SK-N-SH (cell line): ENCODE results near the gene ATP1B1. TPM values are rescaled to one million over a fixed set of nuclear protein-coding genes. Genes with fewer than 3 reads are reported as not detected.

Experiments used
- CTCF ChIA-PET: fragments of 300-600, 350-600 bp; formaldehyde crosslinking; extraction: SDS; loops from one replicate; lab custom pipeline; 2021; lab: Yijun Ruan, JAX
- POLR2A ChIA-PET: fragments of 350-600 bp; sonication (Branson Sonifier 250); formaldehyde crosslinking; extraction: SDS; loops from one replicate; lab custom pipeline; 2020; ENCODE audit warnings: antibody characterized with exemption, inconsistent platforms; lab: Yijun Ruan, JAX
- DNase-seq: peaks from one replicate; pipeline ENCODE4 v3.0.0; 2012
- H2AFZ ChIP-seq: fragments of 200-600 bp; sonication (generic); 2 replicates; pipeline ENCODE4 v1.8.1; 2016; ENCODE audit warnings: antibody characterized with exemption, mild to moderate bottlenecking, low read depth
- H3F3A ChIP-seq: fragments of 200-600 bp; sonication (generic); replicated peaks from 2 replicates; pipeline ENCODE3; 2016; ENCODE audit warnings: antibody characterized with exemption, mild to moderate bottlenecking; ENCODE audit not compliant: insufficient read depth
- H3K27ac ChIP-seq, 2 experiments: fragments of 200-500 bp in 1 of 2; fragments of 200-600 bp in 1 of 2; sonication (Bioruptor generic) in 1 of 2; sonication (generic), shearing (Covaris generic) in 1 of 2; 2 replicates each; pipeline versions ENCODE4 v1.5.1 to v1.6.1; 2014 to 2016; ENCODE audit warnings: low read depth in 2 of 2, inconsistent platforms in 1 of 2, low read length in 1 of 2, mild to moderate bottlenecking in 1 of 2, mixed read lengths in 1 of 2
- H3K27me3 ChIP-seq: fragments of 200-600 bp; sonication (generic), shearing (Covaris generic); 2 replicates; pipeline ENCODE4 v1.6.1; 2016; ENCODE audit warnings: mixed run types; ENCODE audit not compliant: insufficient read depth
- H3K36me3 ChIP-seq, 2 experiments: fragments of 200-500 bp in 1 of 2; fragments of 200-600 bp in 1 of 2; sonication (Bioruptor generic) in 1 of 2; sonication (generic) in 1 of 2; replicated peaks in 1 of 2; 2 replicates each; pipeline versions ENCODE3 to v1.5.1; 2014 to 2016; ENCODE audit warnings: low read length in 1 of 2, mild to moderate bottlenecking in 1 of 2; ENCODE audit not compliant: insufficient read depth in 2 of 2, control insufficient read depth in 1 of 2
- H3K4me1 ChIP-seq, 2 experiments: fragments of 200-500 bp in 1 of 2; fragments of 200-600 bp in 1 of 2; sonication (Bioruptor generic) in 1 of 2; sonication (generic), shearing (Covaris generic) in 1 of 2; 2 replicates each; pipeline versions ENCODE4 v1.5.1 to v1.6.1; 2014 to 2016; ENCODE audit warnings: low read depth in 1 of 2, low read length in 1 of 2, mixed run types in 1 of 2; ENCODE audit not compliant: insufficient read depth in 2 of 2, control insufficient read depth in 1 of 2
- H3K4me2 ChIP-seq: fragments of 200-600 bp; sonication (generic), shearing (Covaris generic); 2 replicates; pipeline ENCODE4 v1.6.1; 2017; ENCODE audit warnings: mixed run types
- H3K4me3 ChIP-seq, 2 experiments: fragments of 200-500 bp in 1 of 2; fragments of 200-600 bp in 1 of 2; sonication (Bioruptor generic) in 1 of 2; sonication (generic), shearing (Covaris generic) in 1 of 2; 2 replicates each; pipeline versions ENCODE4 v1.5.1 to v1.8.1; 2014 to 2016; ENCODE audit warnings: low read depth in 2 of 2, inconsistent platforms in 1 of 2, low read length in 1 of 2, mild to moderate bottlenecking in 1 of 2, mixed read lengths in 1 of 2, moderate library complexity in 1 of 2
- H3K79me2 ChIP-seq: fragments of 200-600 bp; sonication (generic); 2 replicates; pipeline ENCODE4 v1.8.1; 2017; ENCODE audit warnings: mild to moderate bottlenecking; ENCODE audit not compliant: insufficient read depth
- H3K9ac ChIP-seq: fragments of 200-600 bp; sonication (generic); 2 replicates; pipeline ENCODE4 v1.6.1; 2017; ENCODE audit warnings: mixed run types
- H3K9me2 ChIP-seq: fragments of 200-600 bp; sonication (generic); 2 replicates; pipeline ENCODE4 v1.6.1; 2017; ENCODE audit warnings: mixed run types
- H3K9me3 ChIP-seq: fragments of 200-600 bp; sonication (generic); 2 replicates; pipeline ENCODE4 v1.6.1; 2017; ENCODE audit warnings: mixed run types, mild to moderate bottlenecking, moderate library complexity
- H4K20me1 ChIP-seq: fragments of 200-600 bp; sonication (generic); 2 replicates; pipeline ENCODE4 v1.6.1; 2017; ENCODE audit warnings: mild to moderate bottlenecking, mixed run types; ENCODE audit not compliant: insufficient read depth
- ELF1 ChIP-seq: IDR thresholded peaks from 2 replicates; pipeline ENCODE4 v1.4.0; 2012
- EZH2phosphoT487 ChIP-seq: fragments of 200-600 bp; sonication (generic); IDR thresholded peaks from 2 replicates; pipeline ENCODE4 v1.6.1; 2017; ENCODE audit warnings: low read depth, mixed run types, mild to moderate bottlenecking, antibody characterized with exemption, moderate library complexity, borderline replicate concordance
- FOSL2 ChIP-seq: IDR thresholded peaks from 2 replicates; pipeline ENCODE4 v1.4.0; 2012; ENCODE audit warnings: low read depth, mild to moderate bottlenecking, moderate library complexity, borderline replicate concordance
- FOXM1 ChIP-seq: IDR thresholded peaks from 2 replicates; pipeline ENCODE4 v1.4.0; 2012; ENCODE audit warnings: low read depth, mild to moderate bottlenecking
- GABPA ChIP-seq: IDR thresholded peaks from 2 replicates; pipeline ENCODE4 v1.4.0; 2012; ENCODE audit warnings: low read depth, mild to moderate bottlenecking
- GATA2 ChIP-seq: sonication (generic); formaldehyde crosslinking; IDR thresholded peaks from 2 replicates; pipeline ENCODE4 v1.5.0; 2020; ENCODE audit warnings: mild to moderate bottlenecking, missing genetic modification reagents
- NRF1 ChIP-seq: IDR thresholded peaks from 2 replicates; pipeline ENCODE4 v1.6.1; 2012; ENCODE audit warnings: low read depth, mild to moderate bottlenecking, low read length
- RAD21 ChIP-seq: IDR thresholded peaks from 2 replicates; pipeline ENCODE4 v1.6.1; 2012; ENCODE audit warnings: mild to moderate bottlenecking, low read length
- RCOR1 ChIP-seq: fragments of 150-350 bp; IDR thresholded peaks from 2 replicates; pipeline ENCODE4 v1.6.1; 2017; ENCODE audit warnings: antibody characterized with exemption, low read length
- RFX5 ChIP-seq: IDR thresholded peaks from 2 replicates; pipeline ENCODE4 v1.6.1; 2012; ENCODE audit warnings: mild to moderate bottlenecking, improper control_type of control experiment, low read length
- RXRA ChIP-seq: IDR thresholded peaks from 2 replicates; pipeline ENCODE4 v1.4.0; 2012; ENCODE audit warnings: low read depth, mild to moderate bottlenecking, borderline replicate concordance
- TAF1 ChIP-seq: IDR thresholded peaks from 2 replicates; pipeline ENCODE4 v1.6.1; 2012; ENCODE audit warnings: low read depth, mild to moderate bottlenecking, low read length, moderate library complexity, borderline replicate concordance
- TCF12 ChIP-seq: IDR thresholded peaks from 2 replicates; pipeline ENCODE4 v1.4.0; 2012
- USF1 ChIP-seq: IDR thresholded peaks from 2 replicates; pipeline ENCODE4 v1.4.0; 2012; ENCODE audit warnings: low read depth, borderline replicate concordance
- WGBS: methylation state at CpG from one replicate; pipeline ENCODE4 v1.1.6; 2017; ENCODE audit warnings: low lambda C conversion rate; 5-methylcytosine and 5-hydroxymethylcytosine counted together
- polyA plus RNA-seq, 3 experiments: library from polyadenylated mRNA; depleted of rRNA; stranded (reverse); fragments of >200 nt; gene quantifications; 2 replicates each; pipeline ENCODE4 v1.2.3, GENCODE V29; 2012
- TF ChIP-seq, protein P1 (sequence below): IDR thresholded peaks from 2 replicates; pipeline ENCODE4 v1.6.1; 2012; ENCODE audit warnings: mild to moderate bottlenecking, low read depth, low read length, moderate library complexity
- TF ChIP-seq, protein P2 (sequence below): fragments of 150-350 bp; IDR thresholded peaks from 2 replicates; pipeline ENCODE4 v1.6.1; 2017; ENCODE audit warnings: antibody characterized with exemption, low read length, low read depth, borderline replicate concordance

The ATP1B1 gene
- polyA plus RNA-seq, 1 of the 3 experiments (the other 2 are of a cell fraction) = 49.5 TPM

- TF ChIP-seq, protein P1, sequence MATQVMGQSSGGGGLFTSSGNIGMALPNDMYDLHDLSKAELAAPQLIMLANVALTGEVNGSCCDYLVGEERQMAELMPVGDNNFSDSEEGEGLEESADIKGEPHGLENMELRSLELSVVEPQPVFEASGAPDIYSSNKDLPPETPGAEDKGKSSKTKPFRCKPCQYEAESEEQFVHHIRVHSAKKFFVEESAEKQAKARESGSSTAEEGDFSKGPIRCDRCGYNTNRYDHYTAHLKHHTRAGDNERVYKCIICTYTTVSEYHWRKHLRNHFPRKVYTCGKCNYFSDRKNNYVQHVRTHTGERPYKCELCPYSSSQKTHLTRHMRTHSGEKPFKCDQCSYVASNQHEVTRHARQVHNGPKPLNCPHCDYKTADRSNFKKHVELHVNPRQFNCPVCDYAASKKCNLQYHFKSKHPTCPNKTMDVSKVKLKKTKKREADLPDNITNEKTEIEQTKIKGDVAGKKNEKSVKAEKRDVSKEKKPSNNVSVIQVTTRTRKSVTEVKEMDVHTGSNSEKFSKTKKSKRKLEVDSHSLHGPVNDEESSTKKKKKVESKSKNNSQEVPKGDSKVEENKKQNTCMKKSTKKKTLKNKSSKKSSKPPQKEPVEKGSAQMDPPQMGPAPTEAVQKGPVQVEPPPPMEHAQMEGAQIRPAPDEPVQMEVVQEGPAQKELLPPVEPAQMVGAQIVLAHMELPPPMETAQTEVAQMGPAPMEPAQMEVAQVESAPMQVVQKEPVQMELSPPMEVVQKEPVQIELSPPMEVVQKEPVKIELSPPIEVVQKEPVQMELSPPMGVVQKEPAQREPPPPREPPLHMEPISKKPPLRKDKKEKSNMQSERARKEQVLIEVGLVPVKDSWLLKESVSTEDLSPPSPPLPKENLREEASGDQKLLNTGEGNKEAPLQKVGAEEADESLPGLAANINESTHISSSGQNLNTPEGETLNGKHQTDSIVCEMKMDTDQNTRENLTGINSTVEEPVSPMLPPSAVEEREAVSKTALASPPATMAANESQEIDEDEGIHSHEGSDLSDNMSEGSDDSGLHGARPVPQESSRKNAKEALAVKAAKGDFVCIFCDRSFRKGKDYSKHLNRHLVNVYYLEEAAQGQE = no peak
- TF ChIP-seq GATA2 (CRISPR knock-in tag) = no peak
- peak; percentile 14; the same call in 1 of the 2 replicates for TF ChIP-seq FOSL2
- no peak for TF ChIP-seq EZH2phosphoT487
- TF ChIP-seq FOXM1 = no peak
- no peak for TF ChIP-seq TAF1
- no peak for TF ChIP-seq USF1
- TF ChIP-seq GABPA = no peak
- TF ChIP-seq RFX5 = no peak
Observed at GRCh38 chr1:169091480-169091941, 15.0 kb upstream of the ATP1B1 start (continued).

GRCh38 chr1:169092399-169092798 is 14.1 kb upstream of the ATP1B1 start:
- no peaks in the 10 kb centered on the region for H3K9me2 ChIP-seq
- H3K36me3 ChIP-seq = no peaks in the 10 kb centered on the region
- no peaks in the 10 kb centered on the region for H3K79me2 ChIP-seq
- POLR2A ChIA-PET = interaction anchor here (3.2 kb wide), 1 partner anchor 13 kb away, joined by 8 read pairs; no protein-coding TSS in a partner anchor
- H3K4me2 ChIP-seq = no peak overlapping the region
- TF ChIP-seq RXRA = no peak
- no peak for TF ChIP-seq RFX5
- TF ChIP-seq ELF1 = no peak
- no peak for TF ChIP-seq TAF1
- no peak for TF ChIP-seq RAD21
- TF ChIP-seq TCF12 = no peak
- no peak for TF ChIP-seq RCOR1
- TF ChIP-seq, protein P2, sequence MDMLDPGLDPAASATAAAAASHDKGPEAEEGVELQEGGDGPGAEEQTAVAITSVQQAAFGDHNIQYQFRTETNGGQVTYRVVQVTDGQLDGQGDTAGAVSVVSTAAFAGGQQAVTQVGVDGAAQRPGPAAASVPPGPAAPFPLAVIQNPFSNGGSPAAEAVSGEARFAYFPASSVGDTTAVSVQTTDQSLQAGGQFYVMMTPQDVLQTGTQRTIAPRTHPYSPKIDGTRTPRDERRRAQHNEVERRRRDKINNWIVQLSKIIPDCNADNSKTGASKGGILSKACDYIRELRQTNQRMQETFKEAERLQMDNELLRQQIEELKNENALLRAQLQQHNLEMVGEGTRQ = no peak
- TF ChIP-seq NRF1 = no peak
- no peak for TF ChIP-seq EZH2phosphoT487
- no peak for TF ChIP-seq GABPA
- TF ChIP-seq, all 33 proteins: peak for 0
- H3K27ac ChIP-seq = no peak overlapping the region
- peaks cover 0 to 10% of the 10 kb centered on the region in 2 experiments; a peak in 2 of 4 replicates for H3K4me1 ChIP-seq
- no peaks in the 10 kb centered on the region for H3F3A ChIP-seq
- CTCF ChIA-PET = interaction anchor here (1.2 kb wide), 1 partner anchor 9 kb away, joined by 3 read pairs; no protein-coding TSS in a partner anchor
- no peak overlapping the region for H3K4me3 ChIP-seq
- DNase-seq = no peak
- H4K20me1 ChIP-seq = no peaks in the 10 kb centered on the region
- H3K27me3 ChIP-seq = no peaks in the 10 kb centered on the region
- no peak overlapping the region for H2AFZ ChIP-seq
- H3K9me3 ChIP-seq = no peaks in the 10 kb centered on the region
- H3K9ac ChIP-seq = no peak overlapping the region
- 94% methylated on average over 2 of the region's 2 CpGs for WGBS
